ENCODE results near the gene MARCHF4. TPM values are rescaled to one million over a fixed set of nuclear protein-coding genes. Genes with fewer than 3 reads are reported as not detected.

Gene MARCHF4
- total and polyA plus RNA-seq, 4 donors, result not detected

DNA sequence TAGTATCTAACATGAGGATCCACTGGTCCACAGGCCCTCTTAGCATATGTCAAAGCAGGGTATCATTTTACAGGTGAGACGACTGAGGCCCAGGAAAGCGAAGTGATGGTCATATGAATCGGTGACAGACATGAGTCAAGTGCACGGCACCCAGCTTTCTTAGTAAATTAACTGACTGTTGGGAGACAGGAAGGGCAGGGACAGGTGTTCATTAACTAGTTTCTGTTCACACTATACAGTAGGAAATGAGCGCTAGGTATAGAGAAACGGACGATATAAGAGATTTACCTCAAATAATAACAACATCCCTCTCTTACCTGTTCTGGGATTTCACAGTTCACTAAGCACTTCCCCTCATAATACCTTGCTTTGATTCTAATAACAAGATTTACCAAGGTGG lies 38.3 kb upstream of the MARCHF4 start:
- Histone ChIP-seq H3K27ac (ENCODE audit: low read depth in 1 of 2, low read length in 2 of 2) (no peak overlapping the region), H3K36me3 (ENCODE audit: control insufficient read depth in 4 of 4, insufficient read depth in 3 of 4, low read depth in 1 of 4, low read length in 3 of 4) (peaks cover 0 to 3% (median under 1%) of the 10 kb centered on the region in 4 donors), H3K4me1 (ENCODE audit: control insufficient read depth in 4 of 4, insufficient read depth in 4 of 4, low read length in 3 of 4) (peaks cover 0 to 10% (median 3%) of the 10 kb centered on the region in 4 donors), H3K4me3 (ENCODE audit: low read depth in 1 of 3, low read length in 3 of 3) (no peak overlapping the region), H3K9ac (ENCODE audit: low read depth in 1 of 2, low read length in 2 of 2) (no peak overlapping the region), H3K9me3 (ENCODE audit: control insufficient read depth in 4 of 4, low read length in 3 of 4) (no peaks in the 10 kb centered on the region), H3K27me3 (ENCODE audit: control insufficient read depth in 4 of 4, insufficient read depth in 4 of 4, low read length in 3 of 4) (no peaks in the 10 kb centered on the region)
- TF ChIP-seq, protein P1, sequence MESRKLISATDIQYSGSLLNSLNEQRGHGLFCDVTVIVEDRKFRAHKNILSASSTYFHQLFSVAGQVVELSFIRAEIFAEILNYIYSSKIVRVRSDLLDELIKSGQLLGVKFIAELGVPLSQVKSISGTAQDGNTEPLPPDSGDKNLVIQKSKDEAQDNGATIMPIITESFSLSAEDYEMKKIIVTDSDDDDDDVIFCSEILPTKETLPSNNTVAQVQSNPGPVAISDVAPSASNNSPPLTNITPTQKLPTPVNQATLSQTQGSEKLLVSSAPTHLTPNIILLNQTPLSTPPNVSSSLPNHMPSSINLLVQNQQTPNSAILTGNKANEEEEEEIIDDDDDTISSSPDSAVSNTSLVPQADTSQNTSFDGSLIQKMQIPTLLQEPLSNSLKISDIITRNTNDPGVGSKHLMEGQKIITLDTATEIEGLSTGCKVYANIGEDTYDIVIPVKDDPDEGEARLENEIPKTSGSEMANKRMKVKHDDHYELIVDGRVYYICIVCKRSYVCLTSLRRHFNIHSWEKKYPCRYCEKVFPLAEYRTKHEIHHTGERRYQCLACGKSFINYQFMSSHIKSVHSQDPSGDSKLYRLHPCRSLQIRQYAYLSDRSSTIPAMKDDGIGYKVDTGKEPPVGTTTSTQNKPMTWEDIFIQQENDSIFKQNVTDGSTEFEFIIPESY (IDR thresholded peaks at IDR 0.05), result no peak
- no peak for TF ChIP-seq EGR1 (IDR thresholded peaks at IDR 0.05; ENCODE audit: low read depth in 2 of 2)
- TF ChIP-seq FOXA1 (IDR thresholded peaks at IDR 0.05), result no peak
- TF ChIP-seq NR2F2 (IDR thresholded peaks at IDR 0.05), result no peak
- TF ChIP-seq HNF4G (IDR thresholded peaks at IDR 0.05), result no peak
- TF ChIP-seq SP1 (IDR thresholded peaks at IDR 0.05), result no peak
- no peak for TF ChIP-seq HNF4A (conservative IDR thresholded peaks at IDR 0.05)
- TF ChIP-seq, protein P2, sequence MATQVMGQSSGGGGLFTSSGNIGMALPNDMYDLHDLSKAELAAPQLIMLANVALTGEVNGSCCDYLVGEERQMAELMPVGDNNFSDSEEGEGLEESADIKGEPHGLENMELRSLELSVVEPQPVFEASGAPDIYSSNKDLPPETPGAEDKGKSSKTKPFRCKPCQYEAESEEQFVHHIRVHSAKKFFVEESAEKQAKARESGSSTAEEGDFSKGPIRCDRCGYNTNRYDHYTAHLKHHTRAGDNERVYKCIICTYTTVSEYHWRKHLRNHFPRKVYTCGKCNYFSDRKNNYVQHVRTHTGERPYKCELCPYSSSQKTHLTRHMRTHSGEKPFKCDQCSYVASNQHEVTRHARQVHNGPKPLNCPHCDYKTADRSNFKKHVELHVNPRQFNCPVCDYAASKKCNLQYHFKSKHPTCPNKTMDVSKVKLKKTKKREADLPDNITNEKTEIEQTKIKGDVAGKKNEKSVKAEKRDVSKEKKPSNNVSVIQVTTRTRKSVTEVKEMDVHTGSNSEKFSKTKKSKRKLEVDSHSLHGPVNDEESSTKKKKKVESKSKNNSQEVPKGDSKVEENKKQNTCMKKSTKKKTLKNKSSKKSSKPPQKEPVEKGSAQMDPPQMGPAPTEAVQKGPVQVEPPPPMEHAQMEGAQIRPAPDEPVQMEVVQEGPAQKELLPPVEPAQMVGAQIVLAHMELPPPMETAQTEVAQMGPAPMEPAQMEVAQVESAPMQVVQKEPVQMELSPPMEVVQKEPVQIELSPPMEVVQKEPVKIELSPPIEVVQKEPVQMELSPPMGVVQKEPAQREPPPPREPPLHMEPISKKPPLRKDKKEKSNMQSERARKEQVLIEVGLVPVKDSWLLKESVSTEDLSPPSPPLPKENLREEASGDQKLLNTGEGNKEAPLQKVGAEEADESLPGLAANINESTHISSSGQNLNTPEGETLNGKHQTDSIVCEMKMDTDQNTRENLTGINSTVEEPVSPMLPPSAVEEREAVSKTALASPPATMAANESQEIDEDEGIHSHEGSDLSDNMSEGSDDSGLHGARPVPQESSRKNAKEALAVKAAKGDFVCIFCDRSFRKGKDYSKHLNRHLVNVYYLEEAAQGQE (IDR thresholded peaks at IDR 0.05), result no peak
- TF ChIP-seq RXRA (IDR thresholded peaks at IDR 0.05), result no peak
- TF ChIP-seq JUND (IDR thresholded peaks at IDR 0.05), result no peak
- TF ChIP-seq GABPA (IDR thresholded peaks at IDR 0.05 in 1 of 2, conservative IDR thresholded peaks at IDR 0.05 in 1 of 2), result no peak
- no peak for TF ChIP-seq YY1 (IDR thresholded peaks at IDR 0.05)
- no peak for TF ChIP-seq CTCF (IDR thresholded peaks at IDR 0.05; ENCODE audit: low read depth, low read length, missing input control)
- no peak for TF ChIP-seq FOXA2 (IDR thresholded peaks at IDR 0.05)
- TF ChIP-seq RAD21 (IDR thresholded peaks at IDR 0.05), result no peak
- no peak for DNase-seq (ENCODE audit: low spot score)
- 93% methylated on average over 7 of the region's 7 CpGs for WGBS

DNA sequence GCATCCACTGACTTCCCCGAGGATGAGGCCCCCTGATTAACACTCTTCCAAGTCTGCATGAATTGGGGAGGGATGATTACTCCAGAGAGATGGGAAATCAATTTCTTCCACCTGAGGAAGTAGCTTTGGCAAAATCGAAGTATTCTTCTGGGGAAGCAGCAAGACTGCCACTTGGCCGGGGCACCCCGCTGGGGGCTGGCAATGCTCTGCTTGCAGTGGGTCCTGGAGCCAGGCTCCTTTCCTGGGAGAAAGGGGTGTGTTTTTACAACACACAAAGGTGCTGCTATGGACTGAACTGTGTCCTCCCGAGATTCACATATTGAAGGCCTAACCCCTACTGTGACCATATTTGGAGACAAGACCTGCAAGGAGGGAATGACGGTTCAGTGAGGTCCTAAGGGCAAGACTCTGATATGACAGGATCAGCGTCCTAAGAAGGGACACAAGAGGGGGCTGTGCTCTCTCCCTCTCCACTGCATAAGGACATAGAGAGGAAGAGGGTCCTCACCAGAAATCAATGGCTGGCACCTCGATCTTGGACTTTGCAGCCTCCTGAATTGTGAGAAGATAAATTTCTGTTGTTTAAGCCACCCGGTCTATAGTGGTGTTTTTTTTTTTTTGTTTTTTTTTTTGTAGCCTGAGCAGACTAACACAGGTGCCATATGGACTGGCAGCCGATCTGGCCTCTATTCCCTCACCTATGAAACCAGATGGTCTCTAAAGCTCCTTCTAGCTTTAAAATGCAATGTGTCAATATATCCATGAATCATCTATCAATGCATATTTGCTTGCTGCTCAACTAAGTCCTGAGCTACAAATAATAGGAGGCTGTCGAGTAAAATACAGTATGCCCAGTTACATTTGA lies 36.4 kb upstream of the MARCHF4 start:
- no peaks in the 10 kb centered on the region for H3K9me3 ChIP-seq (ENCODE audit: control insufficient read depth in 4 of 4, low read length in 3 of 4)
- H3K4me3 ChIP-seq (ENCODE audit: low read depth in 1 of 3, low read length in 3 of 3), result no peak overlapping the region
- no peak overlapping the region for H3K27ac ChIP-seq (ENCODE audit: low read depth in 1 of 2, low read length in 2 of 2)
- 71% methylated on average over 11 of the region's 11 CpGs for WGBS
- peaks cover 0 to 10% (median 3%) of the 10 kb centered on the region in 4 donors for H3K4me1 ChIP-seq (ENCODE audit: control insufficient read depth in 4 of 4, insufficient read depth in 4 of 4, low read length in 3 of 4)
- H3K36me3 ChIP-seq (ENCODE audit: control insufficient read depth in 4 of 4, insufficient read depth in 3 of 4, low read depth in 1 of 4, low read length in 3 of 4), result no peaks in the 10 kb centered on the region
- H3K9ac ChIP-seq (ENCODE audit: low read depth in 1 of 2, low read length in 2 of 2), result no peak overlapping the region
- no peaks in the 10 kb centered on the region for H3K27me3 ChIP-seq (ENCODE audit: control insufficient read depth in 4 of 4, insufficient read depth in 4 of 4, low read length in 3 of 4)
- no peak for DNase-seq (ENCODE audit: low spot score)
- TF ChIP-seq HNF4G (IDR thresholded peaks at IDR 0.05), result no peak
- TF ChIP-seq, protein P3, sequence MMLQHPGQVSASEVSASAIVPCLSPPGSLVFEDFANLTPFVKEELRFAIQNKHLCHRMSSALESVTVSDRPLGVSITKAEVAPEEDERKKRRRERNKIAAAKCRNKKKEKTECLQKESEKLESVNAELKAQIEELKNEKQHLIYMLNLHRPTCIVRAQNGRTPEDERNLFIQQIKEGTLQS (IDR thresholded peaks at IDR 0.05), result no peak
- TF ChIP-seq EGR1 (IDR thresholded peaks at IDR 0.05; ENCODE audit: low read depth in 2 of 2), result no peak
- TF ChIP-seq, protein P4, sequence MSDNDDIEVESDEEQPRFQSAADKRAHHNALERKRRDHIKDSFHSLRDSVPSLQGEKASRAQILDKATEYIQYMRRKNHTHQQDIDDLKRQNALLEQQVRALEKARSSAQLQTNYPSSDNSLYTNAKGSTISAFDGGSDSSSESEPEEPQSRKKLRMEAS (IDR thresholded peaks at IDR 0.05), result no peak
- TF ChIP-seq HNF4A (conservative IDR thresholded peaks at IDR 0.05), result no peak
- no peak for TF ChIP-seq JUND (IDR thresholded peaks at IDR 0.05)
- TF ChIP-seq, protein P1 (IDR thresholded peaks at IDR 0.05), result no peak
- TF ChIP-seq, protein P2 (IDR thresholded peaks at IDR 0.05), result no peak
- TF ChIP-seq FOXA2 (IDR thresholded peaks at IDR 0.05), result no peak
- TF ChIP-seq YY1 (IDR thresholded peaks at IDR 0.05), result no peak

Measured in liver (tissue), 9 donors.